Neural progenitor cell (in vitro differentiated cells): Measurements from ENCODE around the gene MAPKAPK3. TPM values are rescaled to one million over a fixed set of nuclear protein-coding genes. Genes with fewer than 3 reads are reported as not detected.

Source experiments
- DNase-seq: peaks from one replicate; pipeline ENCODE4 v3.0.0-alpha.2; 2016; ENCODE audit warnings: low spot score
- H2AFZ ChIP-seq: fragments of 200-600 bp; sonication (generic); replicated peaks from 2 replicates; pipeline ENCODE4 v1.6.1; 2016; ENCODE audit warnings: antibody characterized with exemption
- H3F3A ChIP-seq: fragments of 200-600 bp; sonication (generic); 2 replicates; pipeline ENCODE4 v1.6.1; 2016; ENCODE audit warnings: antibody characterized with exemption, low read depth
- H3K27ac ChIP-seq: fragments of 200-600 bp; sonication (generic); 2 replicates; pipeline ENCODE4 v1.5.1; 2016; ENCODE audit warnings: mild to moderate bottlenecking
- H3K27me3 ChIP-seq: fragments of 200-600 bp; sonication (generic); 2 replicates; pipeline ENCODE4 v1.6.1; 2016; ENCODE audit warnings: mild to moderate bottlenecking, moderate library complexity
- H3K36me3 ChIP-seq: fragments of 200-600 bp; sonication (generic); 2 replicates; pipeline ENCODE4 v1.5.1; 2016
- H3K4me1 ChIP-seq: fragments of 200-600 bp; sonication (generic); 2 replicates; pipeline ENCODE4 v1.6.1; 2016; ENCODE audit warnings: mixed run types
- H3K4me2 ChIP-seq: fragments of 200-600 bp; sonication (generic); 2 replicates; pipeline ENCODE4 v1.6.1; 2016
- H3K4me3 ChIP-seq: fragments of 200-600 bp; sonication (generic); 2 replicates; pipeline ENCODE4 v1.5.1; 2016
- H3K79me2 ChIP-seq: fragments of 200-600 bp; sonication (generic); 2 replicates; pipeline ENCODE4 v1.6.1; 2016; ENCODE audit warnings: low read depth
- H3K9ac ChIP-seq: fragments of 200-600 bp; sonication (generic); 2 replicates; pipeline ENCODE4 v1.6.1; 2016
- H3K9me3 ChIP-seq: fragments of 200-600 bp; sonication (generic); 2 replicates; pipeline ENCODE4 v1.5.1; 2016; ENCODE audit warnings: low read depth
- H4K20me1 ChIP-seq: fragments of 200-600 bp; sonication (generic); 2 replicates; pipeline ENCODE4 v1.6.1; 2016; ENCODE audit warnings: low read depth
- H3K27ac Mint-ChIP-seq: 3 replicates; pipeline ENCODE4 v1.8.0; 2021; ENCODE audit warnings: mixed read lengths
- H3K27me3 Mint-ChIP-seq: 2 replicates; pipeline ENCODE4 v1.8.0; 2022; ENCODE audit warnings: low read depth, mild to moderate bottlenecking, inconsistent platforms, moderate library complexity, mixed read lengths; ENCODE audit not compliant: insufficient read depth
- H3K36me3 Mint-ChIP-seq: 3 replicates; pipeline ENCODE4 v1.8.0; 2021; ENCODE audit warnings: mixed read lengths
- H3K4me1 Mint-ChIP-seq: 3 replicates; pipeline ENCODE4 v1.8.0; 2021; ENCODE audit warnings: mixed read lengths
- H3K4me3 Mint-ChIP-seq: 3 replicates; pipeline ENCODE4 v1.8.0; 2021; ENCODE audit warnings: mild to moderate bottlenecking, moderate library complexity, mixed read lengths
- H3K9me3 Mint-ChIP-seq: 3 replicates; pipeline ENCODE4 v1.8.0; 2020; ENCODE audit warnings: mixed read lengths
- CTCF ChIP-seq: fragments of 200-600 bp; sonication (generic); IDR thresholded peaks from 2 replicates; pipeline ENCODE4 v1.5.1; 2017; ENCODE audit warnings: antibody characterized with exemption, mild to moderate bottlenecking
- EZH2 ChIP-seq: fragments of 200-600 bp; sonication (generic); IDR thresholded peaks from 2 replicates; pipeline ENCODE4 v1.6.1; 2017; ENCODE audit warnings: antibody characterized with exemption, mild to moderate bottlenecking, moderate library complexity
- EZH2phosphoT487 ChIP-seq: fragments of 200-600 bp; sonication (generic); IDR thresholded peaks from 2 replicates; pipeline ENCODE4 v1.6.1; 2017; ENCODE audit warnings: antibody characterized with exemption
- total RNA-seq: library from RNA; depleted of rRNA; stranded (reverse); fragments of >200 nt; gene quantifications from 2 replicates; pipeline ENCODE4 v1.2.3, GENCODE V29; 2015; ENCODE audit warnings: low replicate concordance

The MAPKAPK3 gene
- total RNA-seq, 1 donor from 2014 or later: 47.7 TPM

GRCh38 chr3:50642382-50642781, 25.4 kb downstream of the MAPKAPK3 start:
- no peak for TF ChIP-seq EZH2phosphoT487
- no peak for TF ChIP-seq EZH2
- no peak for TF ChIP-seq CTCF
- no peak overlapping the region for H3K4me3 ChIP-seq
- no peaks in the 10 kb centered on the region for H3K36me3 ChIP-seq
- no peaks in the 10 kb centered on the region for H3K27me3 ChIP-seq
- Mint-ChIP-seq H3K36me3 (peaks cover 12% of the 10 kb centered on the region), H3K27ac (no peak overlapping the region), H3K4me3 (no peak overlapping the region), H3K27me3 (peaks cover 11% of the 10 kb centered on the region), H3K9me3 (no peaks in the 10 kb centered on the region), H3K4me1 (peaks cover 12% of the 10 kb centered on the region)
- no peaks in the 10 kb centered on the region for H3K4me1 ChIP-seq
- DNase-seq: no peak
- H3K27ac ChIP-seq: no peak overlapping the region
- H3K4me2 ChIP-seq: no peak overlapping the region
- H2AFZ ChIP-seq: no peak overlapping the region
- H3F3A ChIP-seq: no peaks in the 10 kb centered on the region
- H4K20me1 ChIP-seq: peaks cover 13% of the 10 kb centered on the region
- H3K9me3 ChIP-seq: no peaks in the 10 kb centered on the region
- no peaks in the 10 kb centered on the region for H3K79me2 ChIP-seq
- H3K9ac ChIP-seq: no peak overlapping the region

GRCh38 chr3:50644561-50644960, 27.6 kb downstream of the MAPKAPK3 start:
- TF ChIP-seq EZH2phosphoT487 (no peak), EZH2 (no peak), CTCF (no peak)
- H3K36me3 Mint-ChIP-seq: peaks cover 12% of the 10 kb centered on the region
- Histone ChIP-seq H3F3A (no peaks in the 10 kb centered on the region), H3K36me3 (no peaks in the 10 kb centered on the region), H3K79me2 (no peaks in the 10 kb centered on the region), H4K20me1 (no peaks in the 10 kb centered on the region), H3K9ac (no peak overlapping the region), H3K4me2 (no peak overlapping the region), H3K4me1 (no peaks in the 10 kb centered on the region), H3K4me3 (no peak overlapping the region), H3K9me3 (no peaks in the 10 kb centered on the region), H2AFZ (no peak overlapping the region), H3K27me3 (no peaks in the 10 kb centered on the region), H3K27ac (no peak overlapping the region)
- no peaks in the 10 kb centered on the region for H3K9me3 Mint-ChIP-seq
- peaks cover 9% of the 10 kb centered on the region for H3K27me3 Mint-ChIP-seq
- DNase-seq: no peak
- no peak overlapping the region for H3K4me3 Mint-ChIP-seq
- H3K27ac Mint-ChIP-seq: no peak overlapping the region
- H3K4me1 Mint-ChIP-seq: peaks cover 14% of the 10 kb centered on the region

- TF ChIP-seq CTCF (no peak), EZH2 (no peak), EZH2phosphoT487 (no peak)
- Histone ChIP-seq H2AFZ (no peak overlapping the region), H3K4me1 (no peaks in the 10 kb centered on the region), H3K4me2 (no peak overlapping the region), H3K9me3 (no peaks in the 10 kb centered on the region), H3F3A (no peaks in the 10 kb centered on the region), H3K27me3 (no peaks in the 10 kb centered on the region), H3K4me3 (no peak overlapping the region), H3K9ac (no peak overlapping the region), H3K27ac (no peak overlapping the region), H4K20me1 (no peaks in the 10 kb centered on the region), H3K79me2 (no peaks in the 10 kb centered on the region), H3K36me3 (no peaks in the 10 kb centered on the region)
- H3K27ac Mint-ChIP-seq: no peak overlapping the region
- no peak for DNase-seq
- H3K4me1 Mint-ChIP-seq: peaks cover 19% of the 10 kb centered on the region
- H3K36me3 Mint-ChIP-seq: peaks cover 12% of the 10 kb centered on the region
- H3K27me3 Mint-ChIP-seq: peaks cover 9% of the 10 kb centered on the region
- H3K9me3 Mint-ChIP-seq: no peaks in the 10 kb centered on the region
- H3K4me3 Mint-ChIP-seq: no peak overlapping the region
Observed at GRCh38 chr3:50645378-50645777, 28.4 kb downstream of the MAPKAPK3 start.
